NCI-H524 (cell line): ENCODE results near the gene ZNF230.

ENCODE experiments used
- DNase-seq, 2 experiments: peaks; one replicate each; lab custom pipeline; 2025; lab: John Stamatoyannopoulos, UW

ZNF230 gene

DNA sequence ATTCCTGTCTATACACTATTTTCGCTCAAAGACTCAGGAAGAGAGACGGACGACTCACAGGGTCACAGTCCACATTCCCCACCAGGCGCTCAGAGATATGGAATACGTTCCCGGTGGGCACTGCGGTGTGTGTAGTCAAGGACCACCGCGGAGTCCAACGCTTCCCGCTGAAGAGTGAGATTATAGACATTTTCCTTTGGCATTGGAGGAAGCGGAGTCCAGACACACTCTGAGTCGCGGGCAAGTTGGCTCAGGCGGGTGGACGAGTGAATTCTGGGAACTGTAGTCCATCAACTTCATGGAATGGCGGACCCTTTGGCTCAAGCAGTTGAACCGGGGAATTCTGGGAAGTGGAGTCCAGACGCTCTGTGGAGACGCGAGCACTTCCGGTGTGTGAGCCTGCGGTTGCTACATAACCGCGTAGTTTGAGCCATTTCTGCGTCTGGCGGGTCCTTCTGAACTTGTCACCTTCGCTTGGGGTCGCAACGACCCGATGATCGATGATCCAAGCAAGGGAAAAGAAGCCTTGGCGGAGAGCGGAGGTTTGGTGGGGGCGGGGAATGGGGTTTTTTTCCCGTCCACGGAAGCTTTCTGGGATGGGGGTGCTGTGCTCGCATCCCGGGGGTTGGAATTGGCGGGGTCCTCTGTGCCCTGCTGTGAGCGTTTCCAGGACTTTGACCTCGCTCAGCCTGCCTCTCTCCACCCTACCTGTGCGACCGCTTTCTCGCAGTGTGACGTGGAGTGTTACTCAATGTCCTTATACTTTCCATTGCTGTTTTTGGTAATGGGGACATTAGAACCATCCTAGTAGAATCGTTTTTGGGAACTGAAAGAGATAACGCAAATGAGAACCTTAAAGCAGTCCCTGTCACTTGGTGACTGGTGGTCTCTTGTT, at the start of gene ZNF230:
Gene ZNF230 (plus strand): TSS at position 392 of the 895 bp plus-strand sequence. CDS start 4,122 bp downstream, outside the sequence.
- peak; percentile 85 to 94 for DNase-seq

DNA sequence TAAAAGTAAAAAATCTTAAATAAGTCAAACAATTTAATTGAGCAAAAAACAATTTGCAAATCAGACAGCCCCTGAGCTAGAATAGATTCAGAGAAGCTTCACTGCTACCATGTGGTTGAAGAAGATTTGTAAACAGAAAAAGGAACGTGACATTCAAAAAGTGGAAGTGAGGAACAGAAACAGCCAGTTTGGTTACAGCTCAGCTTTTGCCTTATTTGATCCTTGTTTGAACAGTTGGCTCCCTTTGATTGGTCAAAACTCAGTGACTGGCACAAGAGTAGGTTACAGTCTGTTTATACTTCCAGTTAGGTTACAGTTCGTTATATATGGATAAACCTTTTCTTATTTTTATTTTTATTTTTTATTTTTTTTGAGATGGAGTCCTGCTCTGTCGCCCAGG, 45.9 kb upstream of the ZNF230 start:
- DNase-seq: no peak

DNA sequence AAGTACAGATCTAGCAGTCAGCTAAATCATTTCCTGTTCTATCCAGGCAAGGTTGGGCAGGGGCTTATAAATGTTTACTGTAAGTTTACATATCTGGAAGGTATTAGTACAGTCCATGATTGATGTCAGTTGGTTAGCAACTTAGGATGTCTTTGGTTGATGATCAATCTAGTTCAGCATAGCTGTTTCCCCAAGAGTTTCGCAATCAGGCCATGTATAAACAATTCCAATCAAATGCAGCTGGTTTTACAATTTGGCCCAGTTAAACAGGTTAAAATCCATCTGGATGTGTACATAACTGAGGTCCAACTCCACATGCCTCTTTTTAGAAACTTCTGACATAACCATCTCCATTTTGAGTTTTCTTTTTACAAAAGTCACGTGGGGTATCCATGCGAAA, 44.9 kb upstream of the ZNF230 start:
- DNase-seq: no peak

DNA sequence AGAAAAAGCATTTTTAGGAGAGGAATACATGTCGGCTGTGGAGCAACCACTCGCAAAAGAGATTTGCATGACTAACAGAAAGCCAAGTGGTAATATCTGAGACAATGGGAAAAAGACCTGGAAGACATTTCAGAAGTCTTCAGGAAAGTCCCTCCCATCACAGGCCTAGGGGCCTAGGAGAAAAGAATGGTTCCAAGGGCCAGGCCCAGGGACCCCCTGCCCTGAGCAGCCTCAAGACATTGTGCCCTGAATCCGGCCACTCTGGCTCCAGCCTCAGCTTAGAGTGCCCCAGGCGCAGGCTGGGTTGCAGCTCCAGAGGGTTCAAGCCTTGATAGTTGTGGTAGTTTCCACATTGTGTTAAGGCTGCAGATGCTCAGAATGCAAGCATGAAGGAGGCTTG, 42.3 kb upstream of the ZNF230 start:
- no peak for DNase-seq

DNA sequence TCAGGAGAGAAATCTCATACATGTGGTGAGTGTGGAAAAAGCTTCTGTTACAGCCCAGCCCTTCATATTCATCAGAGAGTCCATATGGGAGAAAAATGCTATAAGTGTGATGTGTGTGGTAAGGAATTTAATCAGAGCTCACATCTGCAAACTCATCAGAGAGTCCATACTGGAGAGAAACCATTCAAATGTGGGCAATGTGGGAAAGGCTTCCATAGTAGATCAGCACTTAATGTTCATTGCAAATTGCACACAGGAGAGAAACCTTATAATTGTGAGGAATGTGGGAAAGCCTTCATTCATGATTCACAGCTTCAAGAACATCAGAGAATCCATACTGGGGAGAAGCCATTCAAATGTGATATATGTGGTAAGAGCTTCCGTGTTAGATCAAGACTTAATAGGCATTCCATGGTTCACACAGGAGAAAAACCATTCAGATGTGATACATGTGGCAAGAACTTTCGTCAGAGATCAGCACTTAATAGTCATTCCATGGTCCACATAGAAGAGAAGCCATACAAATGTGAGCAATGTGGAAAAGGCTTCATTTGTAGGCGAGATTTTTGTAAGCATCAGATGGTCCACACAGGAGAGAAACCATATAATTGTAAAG, 36.6 kb upstream of the ZNF230 start:
- DNase-seq: no peak

DNA sequence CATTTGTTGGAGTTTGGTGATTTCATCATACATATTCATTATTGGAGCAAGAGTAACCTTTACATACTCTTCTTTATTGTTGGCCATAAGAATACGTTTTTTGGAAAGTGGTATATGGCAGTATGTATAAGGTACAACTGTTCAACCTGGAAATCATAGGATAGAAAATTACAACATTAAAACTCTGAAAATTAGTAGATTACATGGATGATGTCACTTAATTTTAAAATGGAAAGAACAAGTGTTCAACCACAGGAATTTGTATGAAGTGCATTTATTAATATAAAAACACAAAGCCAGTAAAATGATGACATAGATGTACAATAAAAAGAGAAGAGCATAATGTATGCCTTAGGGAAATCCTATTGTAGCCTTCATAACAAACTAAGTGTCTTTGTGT, 26.0 kb upstream of the ZNF230 start:
- DNase-seq: no peak

DNA sequence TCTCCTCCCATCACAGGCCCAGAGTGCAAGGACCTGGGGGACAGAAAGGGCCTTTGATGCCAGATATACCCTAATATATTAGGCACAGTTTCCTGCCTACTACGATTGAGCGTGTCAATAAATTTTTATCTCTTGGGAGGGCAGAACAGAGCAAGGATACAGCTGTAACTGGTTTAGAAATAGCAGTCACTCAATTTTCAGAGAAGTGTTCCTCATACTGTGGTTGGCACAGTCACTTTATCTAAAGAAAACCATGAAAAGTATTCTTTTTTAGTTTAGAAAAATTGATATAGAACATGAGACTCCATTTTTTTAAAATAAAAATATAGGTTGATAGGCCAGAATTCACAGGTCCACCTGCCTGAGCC, 19.2 kb upstream of the ZNF230 start:
- no peak for DNase-seq

DNA sequence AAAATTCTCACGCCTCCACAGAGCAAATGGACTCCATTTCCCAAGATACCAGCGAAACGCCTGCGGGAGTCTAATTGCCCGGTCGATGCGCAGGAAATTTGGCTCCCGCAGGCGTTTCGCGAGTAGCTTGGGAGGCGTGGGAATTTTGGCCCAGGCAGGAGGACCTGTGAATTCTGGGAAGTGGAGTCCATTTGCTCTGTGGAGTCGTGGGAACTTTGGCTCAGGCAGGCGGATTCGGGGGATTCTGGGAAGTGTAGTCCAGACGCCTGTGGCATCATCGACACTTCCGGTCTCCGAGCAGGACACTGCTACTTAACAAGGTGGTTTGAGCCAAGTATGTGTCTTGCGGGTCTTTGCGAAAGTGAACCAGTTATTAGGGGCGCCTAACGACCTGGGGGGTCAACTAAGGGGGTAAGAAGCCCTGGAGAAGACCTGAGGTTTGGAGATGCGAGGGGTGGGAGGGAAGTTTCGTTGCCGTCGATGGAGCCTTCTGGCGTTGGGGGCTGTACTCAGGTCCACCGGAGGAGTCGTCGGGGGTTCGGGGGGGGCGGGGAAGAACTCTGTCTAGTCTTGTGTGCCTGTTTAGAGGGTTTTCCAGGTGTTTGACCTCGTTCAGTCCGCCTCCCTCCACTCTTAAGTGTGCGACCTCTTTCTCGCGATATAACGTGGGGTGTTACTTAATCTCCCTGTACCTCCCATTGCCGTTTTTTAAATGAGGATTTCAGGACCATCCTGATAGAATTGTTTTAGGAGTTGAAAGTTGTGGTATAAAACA, 18.7 kb upstream of the ZNF230 start, which contains the start of gene ZNF155:
Gene ZNF155 (plus strand): TSS at position 277 of the 775 bp plus-strand sequence. CDS start 4,356 bp downstream, outside the sequence.
- peak; percentile 97 to 98 for DNase-seq

DNA sequence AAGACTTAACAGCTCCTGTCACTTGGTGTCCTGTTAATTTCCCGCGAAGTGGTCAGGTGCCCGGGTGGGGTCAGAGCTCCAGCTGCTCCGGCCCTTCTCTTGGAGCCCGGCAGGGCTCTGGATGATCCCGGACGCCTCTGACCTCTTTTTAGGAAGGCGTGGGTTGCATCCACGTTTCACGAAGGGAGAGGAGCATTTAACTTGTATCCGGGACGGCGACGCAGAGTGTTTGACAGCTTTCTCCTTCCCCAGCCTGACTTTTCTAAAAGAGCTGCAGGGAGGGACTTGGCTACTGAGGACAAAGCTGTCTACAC, 18.1 kb upstream of the ZNF230 start:
- peak in 1 of 2 experiments; percentile 9 for DNase-seq

DNA sequence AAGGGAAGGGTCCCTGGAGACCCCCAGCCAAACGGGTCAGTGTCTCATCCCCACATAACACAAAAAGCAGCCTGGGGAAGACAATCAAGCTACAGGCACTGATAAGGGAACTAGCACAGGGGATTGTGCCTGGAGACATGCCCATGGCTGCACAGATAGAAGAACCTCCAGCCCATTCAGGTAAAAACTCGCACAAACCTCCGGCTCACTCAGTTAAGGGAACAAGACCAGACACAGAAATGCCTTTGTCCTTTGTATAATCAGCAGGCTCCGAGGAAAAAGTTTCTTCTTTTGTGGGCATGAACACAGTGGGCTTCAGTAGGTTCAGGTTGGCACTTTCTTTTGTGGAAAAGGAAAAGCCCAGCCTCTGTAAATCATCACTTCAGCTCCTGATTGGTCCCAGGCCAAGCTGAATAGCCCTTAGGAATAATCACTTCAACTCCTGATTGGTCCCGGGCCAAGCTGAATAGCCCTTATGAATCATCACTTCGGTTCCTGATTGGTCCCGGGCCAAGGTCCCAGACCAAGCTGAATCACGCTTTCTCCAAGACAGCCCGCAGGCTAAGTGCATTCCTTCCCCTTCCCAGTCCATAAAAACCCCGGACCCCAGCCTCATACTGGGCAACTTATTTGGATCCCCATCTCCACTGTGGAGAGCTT, 5.0 kb upstream of the ZNF230 start:
- no peak for DNase-seq

DNA sequence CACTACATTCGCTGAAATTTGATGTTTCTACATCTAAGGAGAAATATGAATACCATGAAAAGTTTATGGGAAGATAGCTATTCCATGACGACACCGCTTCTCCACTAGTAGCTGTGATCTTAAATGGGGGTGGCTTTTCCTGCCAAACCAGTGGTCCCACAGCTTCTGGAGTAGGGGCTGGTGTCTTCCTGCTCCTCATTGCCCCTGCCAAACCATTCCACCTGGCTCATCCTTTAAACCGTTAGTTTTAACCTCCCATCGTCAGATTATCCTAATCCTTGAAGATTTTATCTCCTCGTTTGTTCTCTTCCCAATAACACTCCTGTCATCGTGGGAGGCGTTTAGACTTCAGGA, 568 bp upstream of the ZNF230 start:
- no peak for DNase-seq

DNA sequence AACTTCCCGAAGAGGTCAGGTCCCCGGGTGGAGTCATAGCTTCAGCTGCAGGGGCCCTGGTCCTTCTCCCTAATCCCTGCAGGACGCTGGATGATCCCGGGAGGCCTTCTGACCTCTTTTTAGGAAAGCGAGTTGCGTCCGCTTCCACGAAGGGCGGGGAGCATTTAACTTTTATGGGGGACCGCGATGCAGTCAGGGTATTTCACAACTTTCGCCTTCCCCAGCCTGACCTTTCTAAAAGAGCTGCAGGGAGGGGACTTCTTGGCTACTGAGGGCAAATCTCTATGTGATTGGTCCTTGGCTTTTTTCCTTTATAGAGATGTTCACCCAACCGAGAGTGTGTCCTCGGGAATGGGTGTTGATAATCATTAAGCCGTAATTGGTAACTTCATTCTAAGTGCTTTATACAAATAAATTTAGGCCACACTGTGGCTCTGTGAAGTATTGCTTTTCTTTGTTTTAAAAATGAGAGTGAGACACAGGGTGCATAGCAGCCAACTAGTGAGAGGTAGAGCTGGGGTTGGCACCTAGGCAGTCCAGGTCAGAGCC, 778 bp downstream of the ZNF230 start:
- DNase-seq: peak in 1 of 2 experiments; percentile 7

DNA sequence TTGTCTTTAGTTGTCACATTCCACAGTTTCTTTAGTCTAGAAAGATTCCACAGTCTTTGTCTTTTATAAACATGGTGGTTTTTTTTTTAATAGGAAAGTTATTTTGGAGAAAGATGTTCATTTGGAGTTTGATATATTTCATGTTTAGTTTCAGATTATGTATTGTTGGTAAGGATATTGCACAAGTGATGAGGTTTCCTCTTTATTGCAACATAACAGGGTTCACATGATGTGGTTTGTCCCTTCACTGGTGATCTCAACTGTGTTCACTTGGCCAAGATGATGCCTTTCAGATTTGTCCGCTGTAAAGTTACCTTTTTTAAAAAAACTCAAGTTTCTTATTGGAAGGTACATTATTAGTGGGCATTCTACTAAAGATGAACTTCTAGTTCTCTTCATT, 3.2 kb downstream of the ZNF230 start:
- no peak for DNase-seq

DNA sequence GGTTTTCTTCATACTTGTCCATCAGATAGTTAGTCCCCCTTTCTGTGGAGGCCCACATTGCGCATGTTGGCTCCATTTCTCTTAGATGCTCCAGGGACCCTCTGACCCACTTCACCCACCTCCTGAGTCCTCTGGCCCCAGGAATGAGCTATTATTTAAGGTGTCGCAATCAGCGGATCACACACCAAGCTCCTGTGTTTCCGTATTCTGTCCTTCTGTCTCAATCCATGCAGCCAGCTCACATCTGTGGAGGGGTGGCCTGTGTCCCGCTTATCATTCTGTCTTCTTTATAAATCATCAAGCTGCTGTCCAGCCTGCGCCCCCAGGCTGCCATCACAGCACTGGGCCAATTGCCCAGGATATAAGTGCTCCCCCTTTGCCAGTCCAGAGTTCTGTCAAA, 4.7 kb downstream of the ZNF230 start:
- DNase-seq: no peak

DNA sequence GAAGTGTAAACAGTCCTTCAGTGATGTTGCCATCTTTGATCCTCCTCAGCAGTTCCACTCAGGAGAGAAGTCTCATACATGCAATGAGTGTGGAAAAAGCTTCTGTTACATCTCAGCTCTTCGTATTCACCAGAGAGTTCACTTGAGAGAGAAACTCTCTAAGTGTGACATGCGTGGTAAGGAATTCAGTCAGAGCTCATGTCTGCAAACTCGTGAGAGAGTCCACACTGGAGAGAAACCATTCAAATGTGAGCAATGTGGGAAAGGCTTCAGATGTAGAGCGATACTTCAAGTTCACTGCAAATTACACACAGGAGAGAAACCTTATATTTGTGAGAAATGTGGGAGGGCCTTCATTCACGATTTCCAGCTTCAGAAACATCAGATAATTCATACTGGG, 7.7 kb downstream of the ZNF230 start:
- no peak for DNase-seq

DNA sequence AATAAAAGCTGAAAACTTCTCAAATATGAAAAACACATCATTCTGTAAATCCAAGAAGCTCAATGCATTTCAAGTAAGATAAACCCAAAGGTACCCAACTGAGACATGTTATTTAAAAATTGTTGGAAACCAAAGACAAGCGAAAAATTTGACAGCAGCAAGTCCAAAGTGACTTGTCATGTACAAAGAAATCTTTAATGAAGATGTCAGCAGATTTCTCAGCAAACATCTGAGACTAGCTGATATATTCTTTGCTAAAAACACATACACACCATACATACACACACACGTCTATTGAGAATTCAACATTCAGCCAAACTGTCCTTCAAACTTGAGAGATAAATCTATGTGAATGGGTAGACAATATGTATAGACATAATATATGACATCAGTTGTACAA, 16.7 kb downstream of the ZNF230 start:
- no peak for DNase-seq

DNA sequence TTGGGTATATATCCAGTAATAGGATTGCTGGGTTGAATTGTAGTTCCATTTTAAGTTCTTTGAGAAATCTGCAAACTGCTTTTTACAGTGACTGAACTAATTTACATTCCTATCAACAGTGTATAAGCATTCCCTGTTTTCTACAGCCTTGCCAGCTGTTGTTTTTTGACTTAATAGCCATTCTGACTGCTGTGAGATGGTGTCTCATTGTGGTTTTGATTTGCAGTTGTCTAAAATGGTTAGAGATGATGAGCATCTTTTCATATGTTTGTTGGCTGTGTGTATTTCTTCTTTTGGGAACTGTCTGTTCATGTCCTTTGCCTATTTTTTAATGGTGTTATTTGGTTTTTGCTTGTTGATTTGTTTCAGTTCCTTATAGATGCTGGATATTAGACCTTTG, 18.5 kb downstream of the ZNF230 start:
- DNase-seq: no peak

DNA sequence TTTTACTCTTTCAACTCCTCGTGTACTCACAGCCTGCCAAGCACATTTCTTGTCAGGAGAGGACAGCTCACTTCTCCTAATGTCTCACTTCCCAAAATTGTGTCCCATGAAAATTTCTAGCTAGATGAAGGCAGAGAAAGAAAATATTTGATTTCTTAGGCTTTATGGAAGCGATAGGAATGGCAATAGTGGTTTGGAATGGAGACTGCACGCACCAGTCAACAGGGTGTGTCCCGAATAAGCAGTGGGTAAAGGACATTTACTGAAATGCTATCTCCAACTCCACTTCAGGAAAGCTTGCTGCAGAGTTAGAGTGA, 22.1 kb downstream of the ZNF230 start:
- DNase-seq: no peak

DNA sequence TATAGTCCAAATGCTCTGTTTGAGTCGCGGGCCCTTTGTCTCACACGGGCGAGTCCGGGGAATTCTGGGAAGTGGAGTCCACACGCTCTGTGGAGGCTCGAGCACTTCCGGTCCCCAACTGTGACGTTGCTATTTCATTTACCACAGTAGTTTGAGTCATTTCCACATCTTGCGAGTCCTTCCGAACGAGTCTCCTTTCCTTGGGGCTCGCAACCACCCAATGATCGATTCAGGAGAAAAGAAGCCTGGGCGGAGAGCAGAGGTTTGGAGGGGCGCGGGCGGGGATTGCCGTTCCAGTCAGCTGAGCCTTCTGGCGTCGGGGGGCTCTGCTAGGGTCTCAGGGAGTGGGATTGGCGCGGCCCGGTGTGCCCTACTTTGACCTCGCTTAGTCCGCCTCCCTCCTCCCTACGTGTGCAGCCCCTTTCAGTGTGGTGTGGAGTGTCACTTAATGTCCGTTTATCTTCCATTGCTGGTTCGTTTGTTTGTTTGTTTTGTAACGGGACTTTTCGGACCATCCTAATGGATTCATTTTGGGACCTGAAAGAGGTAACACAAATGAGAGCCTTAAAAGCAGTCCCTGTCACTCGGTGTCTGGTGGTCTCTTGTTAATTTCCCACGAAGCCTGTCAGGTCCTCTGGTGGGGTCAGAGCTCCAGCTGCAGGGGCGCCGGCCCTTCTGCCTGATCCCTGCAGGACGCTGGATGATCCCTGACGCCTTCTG, 22.6 kb downstream of the ZNF230 start, which contains the start of gene ZNF222:
Gene ZNF222 (plus strand): TSS at position 163 of the 720 bp plus-strand sequence. CDS start 58 bp downstream, at position 221.
- DNase-seq: peak; percentile 46 to 74

DNA sequence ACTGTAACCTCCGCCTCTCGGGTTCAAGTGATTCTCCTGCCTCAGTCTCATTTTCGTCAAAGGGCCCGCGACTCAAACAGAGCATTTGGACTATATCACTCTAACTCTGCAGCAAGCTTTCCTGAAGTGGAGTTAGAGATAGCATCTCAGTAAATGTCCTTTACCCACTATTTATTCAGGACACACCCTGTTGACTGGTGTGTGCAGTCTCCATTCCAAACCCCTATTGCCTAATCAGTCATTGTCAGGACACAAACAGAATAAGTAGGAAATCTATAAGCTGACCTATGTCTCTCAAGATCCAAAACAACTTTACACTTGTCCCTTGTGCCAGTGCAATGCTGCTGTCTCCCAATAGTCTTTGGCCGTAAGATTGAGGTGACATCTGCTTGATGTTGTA, 23.9 kb downstream of the ZNF230 start:
- no peak for DNase-seq

DNA sequence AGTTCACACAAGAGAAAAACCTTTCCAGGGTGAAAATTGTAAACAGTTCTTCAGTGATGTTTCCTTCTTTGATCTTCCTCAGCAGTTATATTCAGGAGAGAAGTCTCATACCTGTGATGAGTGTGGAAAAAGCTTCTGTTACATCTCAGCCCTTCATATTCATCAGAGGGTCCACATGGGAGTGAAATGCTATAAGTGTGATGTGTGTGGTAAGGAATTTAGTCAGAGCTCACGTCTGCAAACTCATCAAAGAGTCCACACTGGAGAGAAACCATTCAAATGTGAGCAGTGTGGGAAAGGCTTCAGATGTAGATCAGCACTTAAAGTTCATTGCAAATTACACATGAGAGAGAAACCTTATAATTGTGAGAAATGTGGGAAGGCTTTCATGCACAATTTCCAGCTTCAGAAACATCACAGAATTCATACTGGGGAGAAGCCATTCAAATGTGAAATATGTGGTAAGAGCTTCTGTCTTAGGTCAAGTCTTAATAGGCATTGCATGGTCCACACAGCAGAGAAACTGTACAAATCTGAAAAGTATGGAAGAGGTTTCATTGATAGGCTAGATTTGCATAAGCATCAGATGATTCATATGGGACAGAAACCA, 29.3 kb downstream of the ZNF230 start:
- DNase-seq: no peak
